CD4-positive, alpha-beta T cell treated with Interleukin-10 for 1 hour (primary cell): ENCODE measurements around the gene SLC7A5.
"Not testable (repeated sequence)": the region's sequence is repeated elsewhere in the genome, so short reads cannot be mapped to it uniquely, and the experiment has no call there.

ENCODE experiments used
- DNase-seq: peaks from one replicate; pipeline ENCODE4 v3.0.0-alpha.2; 2020

The SLC7A5 gene

GRCh38 chr16:87869061-87869878 lies at the start of gene SLC7A5:
Gene SLC7A5, minus strand, starts transcription at chr16:87869507. Its CDS starts 85 bp downstream, at chr16:87869422.
- peak; percentile 89 for DNase-seq

- no peak for DNase-seq
These were observed 49.0 kb upstream of the SLC7A5 start for GRCh38 chr16:87918338-87918737.

- no peak for DNase-seq
These were observed 48.2 kb upstream of the SLC7A5 start for GRCh38 chr16:87917503-87917902.

GRCh38 chr16:87914812-87915211 lies 45.5 kb upstream of the SLC7A5 start:
- DNase-seq: no peak

- DNase-seq: not testable (repeated sequence)
These were observed 44.9 kb upstream of the SLC7A5 start for GRCh38 chr16:87914021-87914725.

- not testable (repeated sequence) for DNase-seq
These were observed 43.4 kb upstream of the SLC7A5 start for GRCh38 chr16:87912691-87913090.

- DNase-seq: not testable (repeated sequence)
These were observed 41.9 kb upstream of the SLC7A5 start for GRCh38 chr16:87911106-87911763.

- DNase-seq: peak; percentile 79
These were observed 40.1 kb upstream of the SLC7A5 start for GRCh38 chr16:87909203-87909935.

- DNase-seq: not testable (repeated sequence)
These were observed 38.8 kb upstream of the SLC7A5 start for GRCh38 chr16:87908101-87908500.

- DNase-seq: not testable (repeated sequence)
These were observed 36.2 kb upstream of the SLC7A5 start for GRCh38 chr16:87905521-87905920.

GRCh38 chr16:87904963-87905362 lies 35.7 kb upstream of the SLC7A5 start:
- not testable (repeated sequence) for DNase-seq

GRCh38 chr16:87900489-87900888 lies 31.2 kb upstream of the SLC7A5 start:
- DNase-seq: not testable (repeated sequence)

- DNase-seq: peak; percentile 35
These were observed 28.5 kb upstream of the SLC7A5 start for GRCh38 chr16:87897521-87898505.

GRCh38 chr16:87896924-87897520 lies 27.7 kb upstream of the SLC7A5 start:
- not testable (repeated sequence) for DNase-seq

GRCh38 chr16:87896176-87896890 lies 27.0 kb upstream of the SLC7A5 start:
- DNase-seq: not testable (repeated sequence)

GRCh38 chr16:87895641-87896141 lies 26.4 kb upstream of the SLC7A5 start:
- peak; percentile 47 for DNase-seq

- DNase-seq: not testable (repeated sequence)
These were observed 24.7 kb upstream of the SLC7A5 start for GRCh38 chr16:87894005-87894404.

- no peak for DNase-seq
These were observed 22.5 kb upstream of the SLC7A5 start for GRCh38 chr16:87891764-87892163.

- DNase-seq: not testable (repeated sequence)
These were observed 20.5 kb upstream of the SLC7A5 start for GRCh38 chr16:87889762-87890161.

- not testable (repeated sequence) for DNase-seq
These were observed 19.0 kb upstream of the SLC7A5 start for GRCh38 chr16:87888346-87888745.
